ENCODE measurements around the gene MLLT3.

MLLT3 gene

GRCh38 chr9:20508242-20508641 is 114.1 kb downstream of the MLLT3 start:
- DNase-seq: peak; percentile 50

DNA sequence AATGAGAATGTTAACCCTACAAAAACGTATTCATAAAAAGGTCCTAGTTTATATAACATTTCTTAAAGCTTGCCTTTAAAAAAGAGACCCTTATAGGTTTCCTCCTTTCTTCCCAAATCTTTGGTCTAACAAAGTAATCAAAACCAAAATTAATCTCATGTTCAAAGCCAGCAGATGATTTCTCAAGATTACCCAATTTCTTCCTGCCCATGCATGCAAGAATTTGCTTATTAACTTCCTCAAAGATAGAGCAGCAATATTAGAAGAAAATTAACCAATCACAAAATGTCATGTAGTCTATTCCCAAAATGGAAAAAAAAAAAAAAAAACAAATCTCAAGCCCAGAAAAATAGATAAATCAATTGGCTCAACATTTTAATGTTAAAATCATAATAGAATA is 114.9 kb downstream of the MLLT3 start:
- peak; percentile 39 for DNase-seq

DNA sequence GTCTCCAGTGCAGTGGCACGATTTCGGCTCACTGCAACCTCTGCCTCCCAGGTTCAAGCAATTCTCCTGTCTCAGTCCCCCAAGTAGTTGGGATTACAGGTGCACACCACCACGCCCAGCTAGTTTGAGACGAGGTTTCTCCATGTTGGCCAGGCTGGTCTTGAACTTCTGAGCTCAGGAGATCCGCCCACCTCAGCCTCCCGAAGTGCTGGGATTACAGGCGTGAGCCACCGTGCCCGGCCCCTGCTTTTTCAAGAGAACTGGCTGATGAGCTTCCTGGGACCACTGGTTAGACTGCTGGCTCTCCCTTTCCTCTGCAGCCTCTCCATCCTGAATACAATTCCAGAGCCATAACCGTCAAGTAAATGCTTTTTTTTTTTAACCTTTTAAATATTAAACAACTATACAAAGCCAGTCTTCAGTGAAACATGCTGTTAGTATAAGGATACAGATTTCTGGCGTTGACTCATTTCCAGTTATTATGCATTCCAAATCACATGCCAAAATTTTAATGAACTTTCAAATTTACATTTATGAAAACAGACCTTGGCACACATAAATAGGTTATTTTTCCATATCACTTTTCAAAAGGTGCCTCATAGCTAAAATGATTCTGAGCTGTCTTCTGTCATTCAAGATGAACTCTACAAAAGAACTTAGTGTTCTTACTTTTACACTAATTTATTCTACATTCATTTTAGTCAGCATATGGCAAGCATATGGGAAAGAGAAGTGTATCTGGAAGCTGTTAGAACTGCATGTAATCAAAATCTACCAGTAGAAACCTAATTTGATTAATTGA is 116.0 kb downstream of the MLLT3 start:
- no peak for DNase-seq

- DNase-seq: no peak
Measured at GRCh38 chr9:20505574-20505973, 116.7 kb downstream of the MLLT3 start.

- DNase-seq: no peak
Measured at GRCh38 chr9:20504930-20505329, 117.4 kb downstream of the MLLT3 start.

GRCh38 chr9:20500101-20500500 is 122.2 kb downstream of the MLLT3 start:
- DNase-seq: no peak

DNA sequence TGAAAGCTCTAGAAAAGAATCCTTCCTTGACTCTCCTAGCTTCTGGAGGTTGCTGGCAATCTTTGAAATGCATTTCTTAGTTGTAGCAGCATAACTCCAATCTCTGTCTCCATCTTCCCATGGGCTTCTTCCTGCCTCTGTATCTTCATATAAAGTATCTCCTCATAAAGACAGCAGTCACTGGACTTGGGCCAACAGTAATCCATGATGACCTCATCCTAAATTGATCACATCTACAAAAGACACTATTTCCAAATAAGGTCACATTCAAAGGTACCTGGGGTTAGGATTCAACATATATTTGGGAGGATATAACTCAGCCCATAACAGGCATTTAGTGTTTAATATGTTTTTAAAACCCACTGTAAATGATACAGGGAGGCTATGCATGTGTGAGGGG is 123.3 kb downstream of the MLLT3 start:
- DNase-seq: no peak

DNA sequence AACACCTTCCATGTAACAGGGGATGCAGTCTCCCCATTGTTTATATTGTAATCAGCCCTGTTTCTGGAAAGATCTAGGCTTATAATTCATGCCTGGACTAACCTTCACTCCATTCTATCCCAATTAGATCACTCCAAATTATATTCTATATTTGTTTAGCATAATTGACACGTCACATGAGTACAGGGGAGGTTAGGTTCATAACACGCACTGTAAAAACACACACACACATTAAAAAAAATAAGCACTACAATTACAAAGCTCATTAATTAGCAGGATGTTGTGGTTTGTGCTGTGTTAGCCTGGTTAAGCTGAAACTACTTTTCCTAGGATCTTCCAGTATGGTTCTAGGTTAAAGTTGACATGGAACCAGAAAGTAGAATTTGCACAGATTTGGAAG is 126.0 kb downstream of the MLLT3 start:
- no peak for DNase-seq

DNA sequence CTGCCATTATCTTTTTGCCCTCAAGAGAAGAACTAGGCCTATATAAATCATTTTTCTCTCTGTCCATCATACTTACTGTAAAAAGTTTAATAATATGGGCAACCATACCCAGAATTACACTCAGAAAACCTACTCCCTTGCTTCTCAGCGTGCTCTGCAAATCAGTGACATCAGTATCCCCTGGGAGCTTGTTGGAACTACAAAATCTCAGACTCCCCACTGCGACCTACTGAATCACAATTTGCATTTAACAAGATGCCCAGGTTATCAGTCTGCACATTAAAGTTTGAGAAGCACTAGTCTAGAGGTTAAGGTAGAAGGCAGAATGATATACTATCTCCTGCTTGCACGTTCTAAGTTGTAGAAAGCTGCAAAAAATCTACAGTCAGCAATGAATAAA is 127.2 kb downstream of the MLLT3 start:
- no peak for DNase-seq

GRCh38 chr9:20494035-20494434 is 128.3 kb downstream of the MLLT3 start:
- DNase-seq: no peak

GRCh38 chr9:20492772-20493171 is 129.5 kb downstream of the MLLT3 start:
- DNase-seq: no peak

DNA sequence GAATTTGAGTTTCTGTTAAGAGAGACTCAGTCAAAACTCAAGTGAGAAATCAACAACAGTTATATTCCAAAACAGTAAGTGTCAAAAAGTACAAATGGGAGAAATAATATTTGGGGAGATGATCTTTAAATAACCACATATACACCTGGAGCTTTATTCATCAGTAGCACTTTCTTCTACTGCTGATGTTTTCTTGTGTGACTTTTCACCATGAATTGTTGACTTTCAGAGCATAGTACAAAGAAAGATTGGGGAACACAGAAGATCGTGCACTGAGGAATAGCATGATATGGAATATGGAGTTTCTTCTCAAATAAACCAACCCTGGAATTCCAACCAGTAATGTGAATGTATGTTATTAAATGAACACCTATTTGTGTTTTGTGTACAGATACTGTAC is 130.7 kb downstream of the MLLT3 start:
- no peak for DNase-seq

GRCh38 chr9:20490246-20490834 is 132.0 kb downstream of the MLLT3 start:
- DNase-seq: no peak

DNA sequence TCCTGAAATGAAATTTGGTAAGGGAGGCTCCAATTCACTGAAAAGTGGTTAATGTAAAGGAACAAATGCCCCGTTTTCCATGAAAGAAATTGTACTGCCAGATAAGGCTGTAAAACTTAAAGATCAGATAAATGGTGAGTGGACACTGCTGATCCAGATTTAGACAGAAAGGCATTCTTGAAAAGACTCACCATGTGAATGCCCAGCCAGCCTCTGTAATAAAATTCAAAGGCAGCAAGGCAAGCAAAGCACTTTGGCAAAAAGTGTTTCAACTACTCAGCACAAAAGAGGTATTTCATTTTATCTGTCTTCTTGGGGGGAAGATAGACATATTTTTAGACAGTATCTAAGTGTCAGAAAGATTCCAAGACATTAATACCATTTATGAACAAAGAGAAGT is 133.6 kb downstream of the MLLT3 start:
- no peak for DNase-seq

DNA sequence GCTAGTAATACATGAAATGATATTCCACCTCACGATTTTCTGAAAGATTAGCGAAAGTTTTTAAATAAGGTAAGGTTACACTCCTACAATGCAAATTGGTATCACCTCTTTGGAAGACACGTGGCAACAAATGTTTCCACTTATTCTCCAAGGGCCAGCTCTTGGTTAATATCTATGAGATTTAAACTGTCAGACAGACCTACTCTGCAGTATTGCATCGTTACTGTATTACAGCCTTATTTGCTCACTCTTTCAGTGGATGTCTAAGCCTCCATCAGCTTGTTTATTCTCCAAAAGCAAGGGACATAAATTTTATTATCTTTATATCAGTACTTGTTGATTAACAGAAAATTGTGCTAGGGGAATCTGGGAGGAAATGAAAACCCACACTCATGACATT is 135.7 kb downstream of the MLLT3 start:
- DNase-seq: no peak

DNA sequence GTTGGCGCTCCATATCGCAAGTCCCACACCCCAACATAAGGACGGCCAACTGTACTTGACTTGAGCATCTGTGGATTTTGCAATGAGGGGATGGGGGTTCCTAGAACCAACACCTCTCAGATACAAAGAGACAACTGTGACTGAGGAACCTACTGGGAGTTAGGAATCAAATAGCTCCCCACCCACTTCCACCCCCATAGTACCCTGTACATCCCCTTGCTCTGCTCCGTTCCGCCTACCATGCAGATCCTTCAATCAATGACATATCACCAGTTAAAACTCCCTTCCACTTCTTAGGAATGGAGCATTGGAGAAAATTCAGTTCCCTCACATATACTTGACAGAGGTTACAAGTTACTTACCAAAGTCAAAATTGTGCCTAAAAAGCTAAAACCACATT is 140.9 kb downstream of the MLLT3 start:
- no peak for DNase-seq

GRCh38 chr9:20480249-20480648 is 142.1 kb downstream of the MLLT3 start:
- no peak for DNase-seq

DNA sequence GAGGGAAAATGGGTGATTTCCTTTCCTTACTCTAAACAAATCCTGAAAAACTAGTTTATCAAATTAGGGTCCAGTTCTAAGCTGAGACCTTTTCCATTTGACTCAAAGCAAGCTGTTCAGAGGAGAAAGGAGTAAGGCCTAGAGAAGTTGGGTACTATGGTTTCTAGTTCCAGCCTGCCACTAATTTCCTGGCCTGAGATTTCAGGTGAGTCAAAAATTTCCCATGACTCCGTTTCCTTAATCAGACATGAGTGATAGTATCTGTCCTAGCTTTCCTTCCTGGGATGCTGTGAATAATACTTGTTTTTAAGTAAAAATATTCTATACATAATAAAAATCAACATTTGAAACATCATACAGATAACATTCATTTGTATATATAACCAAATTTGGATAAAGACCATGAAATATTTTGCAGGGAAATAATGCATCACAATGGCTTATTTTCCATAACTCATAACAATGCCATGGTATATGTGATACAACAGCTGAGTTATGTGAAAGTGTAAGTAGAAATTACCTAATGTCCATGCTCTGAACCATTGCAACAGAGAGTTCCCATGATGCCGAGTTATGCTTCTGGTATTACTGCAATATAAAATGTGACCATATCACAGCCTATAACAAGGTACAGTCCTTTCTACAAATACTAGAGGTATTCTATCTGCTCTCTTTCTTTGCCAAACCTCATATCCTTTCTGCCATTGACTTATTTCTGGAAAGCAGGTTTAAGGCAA is 142.7 kb downstream of the MLLT3 start:
- no peak for DNase-seq

GRCh38 chr9:20478786-20479185 is 143.5 kb downstream of the MLLT3 start:
- no peak for DNase-seq

GRCh38 chr9:20477940-20478620 is 144.2 kb downstream of the MLLT3 start:
- DNase-seq: no peak

DNA sequence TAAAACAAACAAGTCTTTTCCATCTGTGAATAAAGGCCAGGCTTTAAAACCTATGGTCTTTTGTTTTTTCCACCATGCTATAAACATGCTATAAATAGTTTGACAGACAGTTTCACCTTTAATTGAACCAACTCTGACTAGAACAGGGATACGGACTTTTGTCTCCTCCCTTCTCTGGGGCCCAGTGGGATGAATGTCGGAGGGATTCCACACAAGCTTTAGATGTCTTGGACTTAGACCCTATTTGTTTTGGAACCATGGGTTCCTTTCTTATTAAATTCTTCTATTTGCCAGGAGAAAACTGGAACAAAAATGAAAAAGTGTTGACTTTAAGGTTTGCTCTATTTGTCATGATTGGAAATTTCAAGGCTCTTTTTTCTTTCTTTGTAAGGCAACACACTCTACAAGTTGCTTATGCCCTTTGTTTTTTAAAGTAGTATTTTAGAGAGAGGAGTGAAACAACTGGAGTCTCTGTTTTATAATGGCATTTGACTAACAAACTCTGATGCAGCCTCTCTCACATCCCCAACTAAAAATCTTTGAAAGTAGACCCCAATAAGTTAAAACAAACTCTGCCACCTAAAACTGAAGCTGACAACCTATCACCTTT is 145.3 kb downstream of the MLLT3 start:
- no peak for DNase-seq

DNA sequence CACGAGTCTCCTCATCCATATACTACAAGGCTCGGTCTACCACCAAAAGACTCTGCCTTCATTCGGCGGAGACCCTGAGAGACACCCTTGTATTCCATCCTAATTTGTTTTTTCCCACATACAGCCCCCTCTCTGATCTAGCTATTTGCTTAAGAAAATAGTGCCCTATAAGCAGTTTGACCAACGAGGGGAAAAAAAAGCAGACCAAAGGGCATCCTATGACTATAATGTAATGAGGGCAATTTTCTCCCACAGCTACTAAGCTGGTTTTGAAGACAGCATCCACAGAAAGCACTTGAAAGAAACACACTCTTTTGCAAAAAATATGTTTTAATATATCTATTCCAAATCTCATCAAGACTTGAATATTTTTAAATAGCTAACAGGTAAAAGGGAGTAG is 147.8 kb downstream of the MLLT3 start:
- no peak for DNase-seq

GRCh38 chr9:20473515-20474013 is 148.7 kb downstream of the MLLT3 start:
- DNase-seq: no peak

Data from hematopoietic multipotent progenitor cell treated with erythropoietin and hydrocortisone succinate and interleukin-3 and kit ligand, for 6 days (in vitro differentiated cells).